ENCODE results near the gene ZBTB22. TPM values are rescaled to one million over a fixed set of nuclear protein-coding genes. Genes with fewer than 3 reads are reported as not detected.
A peak's percentile ranks its signal among the peaks of the same experiment; 100 is the strongest.
"Not testable (repeated sequence)": the region's sequence is repeated elsewhere in the genome, so short reads cannot be mapped to it uniquely, and the experiment has no call there.

The ZBTB22 gene
- total RNA-seq, 1 experiment from 2014 or later, result 25.3 TPM

GRCh38 chr6:33299237-33299944, 18.2 kb downstream of the ZBTB22 start:
- DNase-seq (ENCODE audit: low spot score), result peak; percentile 95

DNA sequence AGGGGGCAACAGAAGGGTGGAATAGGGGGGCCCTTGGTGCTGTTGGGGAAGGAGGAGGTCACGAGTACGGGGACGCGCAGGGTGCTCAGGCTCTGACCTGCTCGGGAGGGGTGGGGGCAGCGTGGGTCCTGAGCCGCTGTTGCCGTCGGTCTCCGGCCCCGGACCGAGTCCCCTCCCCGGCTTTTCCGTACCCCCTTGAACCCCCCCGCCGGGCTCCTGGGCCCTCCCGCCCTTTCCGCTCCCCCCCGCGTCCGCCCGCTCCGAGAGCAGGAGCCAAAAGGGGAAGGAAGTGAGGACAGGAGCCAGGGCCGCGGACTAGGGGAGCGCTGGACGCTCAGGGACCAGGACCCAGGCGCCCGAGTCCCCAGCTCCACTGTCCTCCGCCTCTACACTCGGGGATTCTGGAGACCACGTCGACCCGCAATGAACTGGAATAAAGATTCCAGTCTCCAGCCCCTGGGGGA, 18.7 kb downstream of the ZBTB22 start, which contains the start of gene RGL2:
Gene RGL2 (minus strand): TSS at position 170 of the 464 bp plus-strand sequence. CDS start 332 bp downstream, outside the sequence.
- no peak for DNase-seq (ENCODE audit: low spot score)

GRCh38 chr6:33297956-33298772, 19.4 kb downstream of the ZBTB22 start:
- peak; percentile 85 for DNase-seq (ENCODE audit: low spot score)

GRCh38 chr6:33297406-33297955, 20.1 kb downstream of the ZBTB22 start:
- DNase-seq (ENCODE audit: low spot score), result peak; percentile 85

DNA sequence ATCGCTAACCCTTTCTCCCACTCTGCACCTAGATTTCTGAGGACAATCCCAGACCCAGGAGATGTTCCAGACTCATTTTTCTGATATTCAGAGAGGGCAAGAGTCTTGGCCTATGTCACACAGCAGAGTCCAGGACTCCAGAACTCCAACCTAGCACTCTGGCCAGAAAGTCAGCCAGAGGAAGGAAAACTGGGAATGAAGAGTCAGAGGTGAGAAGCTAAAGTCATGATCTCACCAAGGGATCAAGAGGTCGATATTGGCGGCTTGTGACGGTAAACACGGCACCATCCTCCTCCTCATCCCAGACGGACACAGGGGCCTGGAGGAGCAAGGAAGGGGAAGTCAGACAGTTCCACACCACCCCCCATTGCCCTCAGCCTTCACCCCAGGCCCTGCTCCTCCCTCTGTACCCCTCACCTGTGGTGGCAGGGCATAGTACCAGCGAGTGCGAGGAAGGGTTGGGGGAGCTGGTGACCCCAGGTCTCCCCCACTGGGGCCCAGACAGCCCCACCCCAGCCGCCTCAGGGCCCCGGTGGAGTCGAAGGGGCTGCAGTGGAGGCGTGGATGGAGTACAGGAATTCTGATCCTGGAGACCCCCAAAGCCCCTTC, 20.6 kb downstream of the ZBTB22 start:
- no peak for DNase-seq (ENCODE audit: low spot score)

DNA sequence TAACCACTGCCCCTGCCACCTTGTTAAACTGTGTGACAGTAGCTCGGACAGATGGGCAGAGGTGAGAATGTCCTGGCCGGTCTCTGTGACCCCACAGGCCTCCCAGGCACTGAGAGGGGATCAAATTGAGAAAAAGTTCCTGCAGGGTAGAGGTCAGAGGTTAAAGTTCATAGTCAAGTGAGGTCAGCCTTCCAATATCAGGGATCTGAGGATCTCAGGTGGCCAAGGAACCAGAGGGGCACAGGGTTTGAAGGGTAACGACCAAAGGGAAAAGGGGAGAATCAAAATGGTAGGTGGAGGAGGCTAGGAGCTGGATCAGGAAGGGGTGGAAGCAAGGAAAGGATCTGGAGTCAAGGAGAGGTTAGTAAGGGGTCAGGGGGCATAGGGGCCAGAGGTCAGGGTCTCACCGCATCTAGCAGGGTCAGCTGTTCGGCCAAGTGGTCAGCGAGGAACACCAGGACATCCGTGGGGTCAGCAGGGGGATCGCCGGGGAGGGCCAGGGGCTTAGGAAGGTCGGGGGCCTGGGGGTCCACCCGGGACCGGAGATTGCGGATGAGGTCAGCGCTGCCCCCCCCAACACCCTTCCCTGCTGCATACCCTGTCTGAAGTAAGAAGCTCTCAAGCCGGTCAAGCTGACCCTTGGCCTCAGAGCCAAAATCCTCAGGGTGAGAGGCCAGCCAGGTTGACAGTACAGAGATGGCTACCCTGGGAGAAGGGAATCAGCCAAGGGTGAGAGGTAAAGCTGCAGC, 21.7 kb downstream of the ZBTB22 start:
- no peak for DNase-seq (ENCODE audit: low spot score)

DNA sequence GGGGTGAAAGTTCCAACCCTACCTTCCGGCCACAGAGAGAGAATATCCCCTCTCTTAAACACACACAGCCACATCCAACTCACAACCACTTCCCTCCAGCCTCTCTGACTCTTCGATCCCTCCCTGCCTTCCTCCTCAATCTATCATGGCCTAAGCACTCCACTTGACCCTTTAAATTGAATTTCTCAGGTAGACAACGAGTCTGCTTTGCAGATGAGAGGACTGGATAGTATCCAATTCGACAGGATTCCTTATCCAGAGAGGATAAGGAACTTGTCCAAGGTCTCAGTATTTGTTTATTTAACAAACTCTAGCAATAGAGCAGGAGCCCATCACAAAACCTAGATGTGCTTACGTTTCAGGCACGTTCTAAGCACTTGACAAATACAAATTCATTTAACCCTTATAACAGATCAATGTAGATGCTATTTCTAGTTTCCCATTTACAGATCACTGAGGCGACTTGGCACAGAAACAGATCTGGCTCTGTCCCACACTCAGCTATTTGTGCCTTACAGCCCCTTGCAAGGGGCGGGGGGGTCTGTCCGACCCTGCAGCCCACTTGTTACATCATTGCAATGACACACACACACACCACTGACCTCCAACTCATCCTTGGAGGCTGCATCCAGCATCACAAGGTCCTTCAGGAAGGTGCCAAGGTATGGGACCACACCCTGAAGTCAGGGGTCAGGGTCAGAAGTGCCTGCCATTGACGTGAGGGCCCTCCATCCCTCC, 23.3 kb downstream of the ZBTB22 start:
- no peak for DNase-seq (ENCODE audit: low spot score)

DNA sequence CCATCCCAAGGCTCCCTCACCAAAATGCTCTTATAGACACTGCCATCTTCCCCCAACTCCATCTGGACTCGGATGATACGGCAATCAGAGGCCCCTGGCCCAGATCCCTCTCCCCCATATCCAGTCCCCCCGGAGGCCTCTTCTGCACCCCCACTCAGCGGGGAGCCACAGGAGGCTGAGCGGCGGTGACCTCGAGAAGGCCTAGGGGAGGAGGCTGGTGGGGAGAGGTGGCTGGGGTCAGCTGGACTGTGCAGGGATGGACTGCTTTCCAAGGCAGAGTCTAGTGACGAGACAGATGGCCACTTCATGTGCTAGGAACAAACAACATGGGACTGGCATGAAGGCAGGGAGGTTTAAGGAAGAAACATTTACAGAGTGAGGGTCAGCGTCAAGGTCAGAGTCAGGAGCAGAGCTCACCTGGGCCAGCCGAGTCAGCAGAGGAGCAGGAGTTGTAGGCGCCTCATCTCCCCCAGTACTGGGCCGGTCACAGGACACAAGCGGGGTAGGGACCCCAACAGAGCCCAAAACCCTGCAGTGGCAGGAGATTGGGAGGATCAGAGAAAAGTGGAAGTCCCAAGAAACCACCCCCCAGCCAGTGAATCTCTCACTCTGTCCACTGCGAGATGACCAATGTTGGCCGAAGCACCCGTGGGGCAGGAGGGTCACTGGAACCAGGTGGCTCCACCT, 24.4 kb downstream of the ZBTB22 start:
- no peak for DNase-seq (ENCODE audit: low spot score)

- DNase-seq (ENCODE audit: low spot score), result no peak
These were observed 27.1 kb downstream of the ZBTB22 start for GRCh38 chr6:33290459-33290858.

GRCh38 chr6:33289784-33290315, 27.7 kb downstream of the ZBTB22 start:
- DNase-seq (ENCODE audit: low spot score), result no peak

- peak; percentile 89 for DNase-seq (ENCODE audit: low spot score)
These were observed 28.4 kb downstream of the ZBTB22 start, which contains the start of the genes PFDN6 and WDR46 for GRCh38 chr6:33288921-33289783. Gene PFDN6 (plus strand): TSS chr6:33289601. CDS start chr6:33289857, 256 bp downstream. Gene WDR46 (minus strand): TSS chr6:33289239. CDS start chr6:33289170, 69 bp downstream.

DNA sequence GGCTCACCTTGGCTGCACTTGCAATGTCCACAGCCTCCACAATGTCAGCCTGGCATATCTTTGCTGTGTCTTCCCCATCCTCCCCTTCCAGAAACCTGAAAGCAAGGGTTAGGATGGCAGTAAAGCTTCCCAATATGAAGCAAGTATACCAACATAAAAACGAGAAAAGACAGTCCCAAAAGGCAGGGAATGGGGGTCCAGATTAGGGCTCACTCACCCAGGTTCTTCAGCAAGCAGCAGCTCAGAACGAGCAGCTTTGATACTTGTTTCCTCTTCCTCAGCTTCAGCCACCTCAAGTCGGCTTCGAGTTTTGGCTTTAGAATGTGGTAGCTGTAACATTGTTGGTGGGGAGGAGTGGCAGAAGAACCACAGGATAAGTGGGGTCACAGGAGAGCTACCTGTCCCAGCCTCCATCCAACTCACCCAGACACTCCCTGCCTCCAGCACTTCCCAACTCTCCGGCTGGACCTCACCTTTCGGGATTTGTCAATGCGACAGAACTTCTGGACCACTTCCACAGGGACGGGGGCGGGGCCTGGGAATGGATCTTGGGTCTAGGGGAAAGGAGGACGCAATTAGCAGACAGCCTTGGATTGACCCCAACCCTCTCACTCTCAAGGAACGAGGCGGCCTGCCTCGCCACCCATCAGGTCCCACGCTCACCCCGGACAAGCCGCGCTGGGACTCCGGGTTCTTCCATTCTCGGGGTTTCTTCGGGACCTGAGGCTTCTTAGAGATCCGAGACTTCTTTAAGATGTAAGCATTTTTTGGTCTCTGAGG, 29.2 kb downstream of the ZBTB22 start:
- DNase-seq (ENCODE audit: low spot score), result no peak

DNA sequence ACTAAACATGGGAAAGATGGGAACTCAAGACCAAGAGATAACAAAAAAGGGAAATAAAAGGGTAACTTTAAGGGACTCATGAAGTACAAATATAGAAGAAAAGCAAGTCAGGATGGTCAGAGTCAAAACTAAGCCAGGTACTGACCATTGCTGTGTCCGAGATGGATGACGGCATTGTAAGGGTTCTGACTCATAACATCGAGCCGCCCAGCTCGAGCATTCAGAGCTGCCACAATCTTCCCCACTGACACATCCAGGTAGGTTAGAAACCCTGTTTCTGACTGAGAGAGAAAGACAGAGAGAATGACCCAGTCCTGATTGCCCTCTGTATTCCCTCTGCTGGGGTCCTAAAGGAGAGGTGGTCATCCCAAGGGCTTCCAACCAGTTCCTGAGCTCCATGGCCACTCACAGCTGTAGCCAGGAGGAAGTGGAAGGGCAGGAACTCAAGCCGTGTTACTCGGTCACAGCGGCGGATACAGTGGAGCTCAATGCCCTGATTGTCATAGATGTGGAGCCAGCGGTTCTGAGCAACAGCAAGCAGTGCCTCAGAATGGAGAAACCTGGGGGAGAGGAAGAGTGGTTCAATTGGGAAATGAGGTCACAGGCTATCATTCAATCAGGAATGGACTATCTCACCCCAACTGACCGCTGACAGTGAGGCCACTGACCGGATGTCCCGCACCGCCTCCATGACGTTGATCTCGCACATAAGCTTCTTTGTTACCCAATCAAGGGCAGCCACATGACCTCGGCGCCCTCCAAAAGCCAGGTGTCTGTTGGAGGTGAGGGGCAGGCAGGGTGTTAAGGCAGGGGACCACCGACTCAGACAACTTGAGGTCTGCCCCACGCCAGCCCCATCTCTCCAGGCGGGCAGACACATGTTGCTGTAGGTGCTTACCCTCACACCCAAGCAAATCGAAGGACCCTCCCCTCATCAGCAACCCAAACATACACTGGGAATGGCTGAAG, 30.3 kb downstream of the ZBTB22 start:
- no peak for DNase-seq (ENCODE audit: low spot score)

DNA sequence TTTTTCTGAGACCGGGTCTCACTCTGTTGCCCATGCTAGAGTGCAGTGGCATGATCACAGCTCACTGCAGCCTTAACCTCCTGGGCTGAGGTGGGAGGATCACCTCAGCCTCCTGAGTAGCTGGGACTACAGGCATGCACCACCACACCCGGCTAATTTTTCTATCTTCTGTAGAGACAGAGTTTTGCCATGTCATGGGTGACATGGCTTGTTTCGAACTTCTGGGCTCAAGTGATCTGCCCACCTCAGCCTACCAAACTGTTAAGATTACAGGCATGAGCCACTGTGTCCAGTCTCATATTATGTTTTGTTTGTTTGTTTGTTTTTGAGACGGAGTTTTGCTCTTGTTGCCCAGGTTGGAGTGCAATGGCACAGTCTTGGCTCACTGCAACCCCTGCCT, 32.3 kb downstream of the ZBTB22 start:
- DNase-seq (ENCODE audit: low spot score), result not testable (repeated sequence)

GRCh38 chr6:33280539-33280938, 37.0 kb downstream of the ZBTB22 start:
- DNase-seq (ENCODE audit: low spot score), result no peak

DNA sequence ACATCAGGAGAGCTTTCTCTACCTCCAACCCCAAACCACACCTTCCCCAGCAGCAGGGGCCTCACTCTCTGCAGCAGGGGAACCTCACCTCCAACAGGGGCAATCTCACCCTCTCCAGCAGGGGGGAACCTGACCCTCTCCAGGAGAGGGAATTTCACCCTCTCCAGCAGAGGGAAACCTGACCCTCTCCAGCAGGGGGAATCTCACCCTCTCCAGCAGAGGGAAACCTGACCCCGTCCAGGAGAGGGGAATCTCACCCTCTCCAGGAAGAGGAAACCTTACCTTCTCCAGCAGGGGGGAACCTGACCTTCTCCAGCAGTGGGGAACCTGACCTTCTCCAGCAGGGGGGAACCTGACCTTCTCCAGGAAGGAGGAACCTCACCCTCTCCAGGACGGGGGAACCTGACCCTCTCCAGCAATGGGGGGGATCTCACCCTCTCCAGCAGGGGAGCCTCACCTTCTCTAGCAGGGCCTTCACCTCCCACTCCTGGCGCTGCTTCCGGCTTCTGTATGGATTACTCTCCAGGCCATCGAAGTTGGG, 37.5 kb downstream of the ZBTB22 start:
- peak; percentile 73 for DNase-seq (ENCODE audit: low spot score)

All from HT-29 (cell line).